Vein endothelial cell (primary cell): ENCODE measurements around the gene RRP15. TPM values are rescaled to one million over a fixed set of nuclear protein-coding genes. Genes with fewer than 3 reads are reported as not detected.

Source experiments
- small RNA-seq: library from RNA; depleted of rRNA; stranded (forward); fragments of <200 nt; gene quantifications from one replicate; pipeline ENCODE3, GENCODE V24; 2012
- total RNA-seq: library from RNA; depleted of rRNA; stranded (reverse); fragments of >200 nt; gene quantifications from 2 replicates; pipeline ENCODE4 v1.2.3, GENCODE V29; 2012

RRP15 gene, protein sequence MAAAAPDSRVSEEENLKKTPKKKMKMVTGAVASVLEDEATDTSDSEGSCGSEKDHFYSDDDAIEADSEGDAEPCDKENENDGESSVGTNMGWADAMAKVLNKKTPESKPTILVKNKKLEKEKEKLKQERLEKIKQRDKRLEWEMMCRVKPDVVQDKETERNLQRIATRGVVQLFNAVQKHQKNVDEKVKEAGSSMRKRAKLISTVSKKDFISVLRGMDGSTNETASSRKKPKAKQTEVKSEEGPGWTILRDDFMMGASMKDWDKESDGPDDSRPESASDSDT
- total RNA-seq: 4.9 and 8.5 TPM in 2 replicates

DNA sequence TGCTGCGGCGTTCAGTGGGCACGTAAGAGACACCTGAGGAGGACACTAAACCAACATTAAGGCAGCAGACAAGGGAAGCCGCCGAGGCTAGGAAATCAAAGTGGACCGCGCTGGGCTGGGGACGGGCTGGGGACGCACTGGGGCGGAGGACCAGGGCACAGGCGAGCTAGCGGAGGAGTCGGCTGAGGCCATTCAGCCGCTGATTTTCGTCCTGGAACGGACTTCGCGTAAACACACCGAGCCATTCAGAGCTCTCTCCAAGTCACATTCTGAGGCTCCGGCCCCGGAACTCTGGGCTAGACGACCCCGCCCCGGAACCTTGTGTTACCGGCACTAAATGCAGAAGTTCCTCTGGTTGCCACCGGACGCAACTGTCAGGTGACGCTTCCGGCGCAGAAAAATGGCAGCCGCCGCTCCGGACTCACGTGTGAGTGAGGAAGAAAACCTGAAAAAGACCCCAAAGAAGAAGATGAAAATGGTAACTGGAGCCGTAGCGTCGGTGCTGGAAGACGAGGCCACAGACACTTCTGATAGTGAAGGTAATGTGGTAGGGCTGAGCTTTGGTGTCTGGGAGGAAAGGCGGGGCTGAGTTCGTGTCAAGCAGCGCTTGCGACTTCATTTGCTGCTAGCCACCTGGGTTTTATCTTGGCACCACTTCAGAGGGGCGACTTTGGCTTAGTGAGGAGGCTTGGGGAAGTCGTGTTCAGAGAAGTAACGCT is at the start of gene RRP15:
TSS of gene RRP15 (plus strand) at position 377 of the 719 bp plus-strand sequence. CDS start at position 401, 24 bp downstream.

DNA sequence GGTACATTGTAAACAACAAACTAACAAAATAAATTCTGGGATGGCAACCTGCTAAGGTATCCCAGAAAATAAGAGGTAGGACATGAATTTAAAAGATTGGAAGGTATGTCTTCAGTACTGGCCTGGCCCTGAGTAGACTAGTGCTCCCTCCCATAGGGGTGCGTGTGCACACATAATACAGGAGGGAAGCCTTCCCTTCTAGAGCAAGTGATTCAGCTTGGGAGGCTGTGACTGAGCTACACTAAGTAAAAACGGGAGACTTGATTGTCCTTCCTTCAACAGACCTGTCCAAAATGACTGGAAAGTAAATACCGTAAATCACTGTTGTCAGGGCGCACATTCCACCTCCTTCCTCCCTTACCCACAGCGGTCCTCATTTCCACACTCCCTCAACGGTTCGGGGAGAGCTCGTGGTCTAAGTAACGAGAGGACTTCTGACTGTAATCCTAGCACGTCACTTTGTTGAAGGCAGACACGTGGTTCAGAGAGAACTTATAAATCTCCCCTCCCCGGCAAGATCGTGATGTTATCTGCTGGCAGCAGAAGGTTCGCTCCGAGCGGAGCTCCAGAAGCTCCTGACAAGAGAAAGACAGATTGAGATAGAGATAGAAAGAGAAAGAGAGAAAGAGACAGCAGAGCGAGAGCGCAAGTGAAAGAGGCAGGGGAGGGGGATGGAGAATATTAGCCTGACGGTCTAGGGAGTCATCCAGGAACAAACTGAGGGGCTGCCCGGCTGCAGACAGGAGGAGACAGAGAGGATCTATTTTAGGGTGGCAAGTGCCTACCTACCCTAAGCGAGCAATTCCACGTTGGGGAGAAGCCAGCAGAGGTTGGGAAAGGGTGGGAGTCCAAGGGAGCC is 60.0 kb downstream of the RRP15 start, which contains the start of gene TGFB2:
TSS of gene TGFB2 (plus strand) at position 523 of the 859 bp plus-strand sequence. CDS start 1,366 bp downstream, outside the sequence.

Small RNA genes within 50 kb of the gene (small RNA-seq; reads per million reads assigned to genes)
- gene AC096638.1: not detected

Other genes with a start within 250 kb of the RRP15 start
- gene TGFB2, start 60.0 kb downstream of the RRP15 start, total RNA-seq: 2.3 and 18.6 TPM in 2 replicates